Breast epithelium (tissue), 3 donors: ENCODE measurements around the gene GAS7.

ENCODE experiments used
- CTCF ChIP-seq, 3 donors: fragments of 450-650 bp; IDR thresholded peaks; one replicate each; pipeline ENCODE4 v1.5.1; 2016 to 2017; ENCODE audit warnings: antibody characterized with exemption in 3 of 3, mild to moderate bottlenecking in 3 of 3, moderate library complexity in 3 of 3
- POLR2A ChIP-seq: fragments of 450-650 bp; IDR thresholded peaks from one replicate; pipeline ENCODE4 v1.6.1; 2016; ENCODE audit warnings: antibody characterized with exemption, mild to moderate bottlenecking, moderate library complexity
- POLR2AphosphoS5 ChIP-seq, 3 donors: sonication (generic); formaldehyde crosslinking; IDR thresholded peaks; one replicate each; pipeline ENCODE4 v1.6.1; 2017; ENCODE audit warnings: antibody characterized with exemption in 3 of 3

- TF ChIP-seq POLR2A (no peak), CTCF (IDR thresholded peaks at IDR 0.05) (no peak), POLR2AphosphoS5 (IDR thresholded peaks at IDR 0.05) (no peak)
Measured at GRCh38 chr17:9902120-9902519, 296.3 kb downstream of the GAS7 start.
